NCI-H69 (cell line): Measurements from ENCODE around the gene MITF.

Experiments used
- DNase-seq: peaks from one replicate; lab custom pipeline; 2025; lab: John Stamatoyannopoulos, UW

Gene MITF

GRCh38 chr3:69739204-69740102 lies at the start of gene MITF:
Gene MITF (plus strand): TSS chr3:69739464. CDS start chr3:69739598, 134 bp downstream.
- peak; percentile 63 for DNase-seq

- DNase-seq, result peak; percentile 16
These were observed 47.4 kb upstream of the MITF start for GRCh38 chr3:69691860-69692259.

DNA sequence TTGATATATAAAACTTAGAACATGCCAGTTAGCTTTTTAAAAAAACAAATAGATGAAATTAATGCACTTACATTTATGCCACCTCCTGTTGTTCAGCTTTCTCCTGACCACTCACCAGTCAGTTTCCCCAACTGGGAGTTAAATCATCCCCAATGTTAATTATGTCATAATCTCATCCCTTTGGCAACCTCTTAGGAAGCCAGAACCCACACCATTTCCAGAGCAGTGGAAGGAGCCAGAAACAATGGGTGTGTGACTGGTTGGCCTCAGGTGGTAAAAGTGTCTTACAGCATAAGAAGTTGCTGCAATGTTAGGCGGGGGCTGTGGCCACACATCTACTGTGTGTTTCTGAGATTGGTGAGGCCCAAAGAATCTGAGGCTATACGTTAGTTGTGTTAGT lies 46.5 kb upstream of the MITF start:
- no peak for DNase-seq

DNA sequence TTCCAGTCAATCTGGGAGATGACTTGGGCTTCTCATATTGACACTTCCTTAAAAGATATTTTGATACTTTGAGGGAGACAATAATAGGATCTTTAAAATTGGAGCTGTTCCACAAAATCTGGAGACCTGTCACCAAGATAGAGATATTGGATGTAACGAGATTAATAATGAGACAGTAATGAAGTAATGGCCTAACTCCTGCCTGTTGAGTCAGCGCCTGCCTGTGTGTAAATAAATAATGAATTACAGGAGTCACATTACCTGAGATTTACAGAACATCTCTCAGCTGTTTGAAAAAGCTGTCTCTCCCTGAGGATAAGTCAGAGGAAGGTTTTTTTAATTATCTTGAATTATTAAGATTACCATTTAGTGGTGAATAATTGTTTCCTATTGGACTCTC lies 43.8 kb upstream of the MITF start:
- DNase-seq, result no peak

- DNase-seq, result no peak
These were observed 43.3 kb upstream of the MITF start for GRCh38 chr3:69695933-69696332.

- DNase-seq, result no peak
These were observed 42.9 kb upstream of the MITF start for GRCh38 chr3:69696367-69696766.

DNA sequence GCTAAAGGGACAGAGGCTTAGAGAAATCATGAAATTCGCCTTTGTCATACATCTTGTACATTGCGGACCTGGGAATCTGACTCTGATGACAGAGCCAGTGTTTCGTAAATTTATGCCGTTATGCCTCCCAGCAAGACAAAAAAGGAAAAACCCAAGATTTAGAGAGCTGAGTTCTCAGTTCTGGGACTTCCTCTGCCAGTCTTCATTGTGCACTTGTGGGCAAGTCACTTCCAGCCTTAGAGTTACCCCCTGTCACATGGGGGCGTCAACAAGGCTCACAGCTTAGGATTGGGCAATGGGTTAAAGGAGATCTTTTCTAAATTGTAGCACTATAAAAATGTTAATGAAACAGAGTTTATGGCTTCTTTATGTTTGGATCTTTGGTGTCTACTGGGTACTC lies 41.9 kb upstream of the MITF start:
- DNase-seq, result no peak

DNA sequence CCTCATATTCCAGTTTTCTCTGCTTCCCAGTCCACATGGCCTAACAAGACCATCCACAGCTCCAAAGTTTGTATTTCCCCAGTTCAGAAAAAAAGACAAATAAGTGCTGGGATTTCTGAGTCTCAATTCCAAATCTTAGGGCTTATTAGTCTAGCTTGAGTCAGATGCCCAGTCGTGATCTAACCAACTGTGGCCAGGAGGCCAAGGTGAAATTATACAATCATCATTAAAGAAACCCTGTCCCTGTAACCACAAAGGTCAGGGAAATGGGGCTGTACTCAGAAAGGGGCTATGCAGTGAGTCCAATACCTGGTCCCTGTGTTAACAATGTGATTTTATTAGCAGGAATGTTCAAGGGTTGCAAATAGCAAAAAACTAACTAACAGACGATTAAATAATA lies 40.5 kb upstream of the MITF start:
- no peak for DNase-seq

DNA sequence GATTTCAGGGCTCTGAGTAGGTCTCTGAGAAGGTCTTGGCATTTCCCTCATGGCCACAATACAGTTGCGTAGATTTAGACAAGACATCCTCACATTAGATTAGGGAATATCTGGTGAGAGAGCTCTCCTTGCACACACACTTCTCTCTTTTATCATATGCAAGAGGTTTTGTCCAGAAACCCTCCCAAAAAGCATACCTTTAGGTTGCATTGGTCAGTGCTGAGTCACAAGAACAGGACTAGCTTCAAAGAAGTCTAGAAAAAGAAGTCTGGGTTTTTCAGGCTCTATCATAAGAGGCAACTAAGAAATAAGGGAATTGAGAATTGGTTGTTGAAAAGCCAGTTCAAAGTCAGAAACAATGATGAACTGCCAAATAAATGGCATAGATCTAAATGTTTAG lies 40.1 kb upstream of the MITF start:
- DNase-seq, result no peak

GRCh38 chr3:69700949-69701348 lies 38.3 kb upstream of the MITF start:
- no peak for DNase-seq

DNA sequence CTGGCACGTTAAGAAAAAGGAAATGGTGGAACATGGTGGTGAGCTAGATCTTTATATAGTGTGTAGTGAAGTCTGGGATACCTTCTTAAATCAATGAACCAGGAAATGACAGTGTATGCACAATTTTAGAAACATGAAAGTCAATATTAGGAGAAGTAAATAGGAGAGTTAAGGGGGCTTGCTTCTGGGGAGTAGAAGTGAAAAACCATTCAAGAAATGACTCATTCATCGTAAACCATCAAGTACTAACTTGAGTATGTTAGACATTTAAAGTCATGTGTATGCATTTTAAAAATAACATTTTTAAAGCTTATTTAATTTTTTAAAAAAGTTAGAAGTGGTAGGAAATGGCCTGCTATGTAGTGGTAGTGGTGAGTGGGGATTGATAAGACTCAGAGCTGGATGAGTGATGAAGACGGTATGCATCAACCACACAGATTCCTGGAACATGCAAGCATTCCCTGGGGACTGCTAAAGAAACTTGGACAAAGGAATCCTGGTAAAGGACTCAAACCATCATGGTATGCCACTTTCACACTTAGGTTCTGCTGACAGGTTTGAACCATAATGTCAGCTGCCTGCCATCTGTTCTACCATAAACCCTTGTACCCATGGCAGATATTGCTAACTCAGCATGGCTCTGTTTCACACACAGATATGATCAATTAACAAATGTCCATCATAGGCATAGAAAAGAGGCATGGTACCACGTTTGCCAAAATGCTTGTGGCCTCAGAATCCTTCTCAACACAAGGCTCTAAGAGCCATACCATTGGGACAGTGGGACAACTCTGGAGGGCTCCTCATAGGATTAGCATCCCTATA lies 28.9 kb upstream of the MITF start:
- no peak for DNase-seq

DNA sequence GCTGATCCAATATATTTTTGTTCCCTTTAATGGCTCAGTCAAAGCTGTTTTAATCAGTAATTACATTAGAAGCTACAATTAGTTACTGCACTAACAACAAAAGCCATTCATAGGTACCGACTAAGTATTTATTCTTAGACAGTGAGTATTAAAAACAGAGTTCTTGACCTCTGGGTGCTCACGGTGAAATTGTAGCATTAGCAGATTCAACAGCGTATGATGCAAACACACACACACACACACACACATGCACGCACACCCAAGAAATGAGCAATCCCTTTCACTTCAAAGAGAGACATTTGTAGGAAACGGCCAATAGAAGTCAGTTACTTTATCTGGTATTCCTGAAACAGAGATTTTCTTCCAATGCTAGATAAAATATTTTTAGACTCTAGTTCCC lies 27.0 kb upstream of the MITF start:
- DNase-seq, result no peak

- DNase-seq, result no peak
These were observed 26.3 kb upstream of the MITF start for GRCh38 chr3:69712933-69713332.

GRCh38 chr3:69715204-69715603 lies 24.1 kb upstream of the MITF start:
- no peak for DNase-seq

GRCh38 chr3:69716119-69716518 lies 23.1 kb upstream of the MITF start:
- DNase-seq, result no peak

DNA sequence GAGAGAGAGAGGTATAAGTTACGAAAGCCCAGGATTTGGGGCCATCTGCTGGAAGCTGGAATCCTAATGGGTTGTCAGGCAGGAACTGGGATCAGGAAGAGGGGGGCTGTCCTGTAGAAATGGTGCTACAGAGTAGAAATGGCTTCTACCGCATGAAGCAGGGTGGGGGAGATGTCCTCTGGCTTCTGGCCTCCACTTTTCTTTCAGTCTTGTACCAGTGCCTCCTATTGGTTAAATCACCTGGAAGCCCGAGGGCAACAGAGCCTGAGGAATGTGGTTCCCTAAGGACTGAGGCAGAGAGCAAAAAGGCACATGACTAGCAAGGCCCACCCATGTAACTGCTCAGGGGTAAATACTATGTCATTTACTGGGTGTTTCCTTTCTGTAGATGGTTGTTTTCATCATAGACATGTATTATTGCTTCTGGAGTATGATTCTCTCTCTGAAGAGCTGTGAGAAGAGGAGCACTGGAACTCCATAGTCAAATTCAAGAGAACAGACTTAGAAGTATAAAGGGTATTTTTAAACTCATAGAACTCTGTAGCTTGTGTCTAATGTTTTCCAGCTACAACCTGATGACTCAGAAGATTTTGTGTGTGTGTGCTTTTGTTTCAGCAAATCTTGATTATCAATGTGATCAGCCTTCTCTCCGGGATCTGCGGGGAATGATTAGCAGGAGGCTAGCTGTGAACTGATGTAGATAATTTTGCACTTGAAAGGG lies 20.2 kb upstream of the MITF start:
- DNase-seq, result no peak

DNA sequence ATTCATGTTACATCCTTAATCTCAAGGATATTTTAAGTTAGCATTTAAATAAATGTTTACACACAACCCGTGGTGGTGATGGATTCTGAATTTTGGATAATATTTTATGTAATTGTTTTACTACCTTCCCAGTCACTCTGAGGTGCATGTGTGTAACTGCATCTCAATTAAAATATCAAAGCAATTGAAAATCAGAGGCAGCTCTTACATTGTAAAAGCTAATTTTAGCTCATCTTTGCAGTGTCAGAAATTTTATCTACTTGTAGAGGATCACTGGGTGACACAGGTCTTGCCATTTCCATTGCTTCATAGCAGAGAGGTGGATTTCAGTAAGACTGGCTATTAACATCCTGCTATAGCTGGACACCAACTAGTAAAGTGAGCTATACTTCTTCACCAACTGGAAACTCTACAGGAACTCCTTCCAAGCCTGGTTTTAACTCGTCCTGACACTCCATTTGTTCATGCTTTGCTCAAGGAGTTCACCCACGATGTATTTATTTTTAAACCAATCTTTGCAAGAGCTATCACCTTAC lies 19.6 kb upstream of the MITF start:
- DNase-seq, result no peak

DNA sequence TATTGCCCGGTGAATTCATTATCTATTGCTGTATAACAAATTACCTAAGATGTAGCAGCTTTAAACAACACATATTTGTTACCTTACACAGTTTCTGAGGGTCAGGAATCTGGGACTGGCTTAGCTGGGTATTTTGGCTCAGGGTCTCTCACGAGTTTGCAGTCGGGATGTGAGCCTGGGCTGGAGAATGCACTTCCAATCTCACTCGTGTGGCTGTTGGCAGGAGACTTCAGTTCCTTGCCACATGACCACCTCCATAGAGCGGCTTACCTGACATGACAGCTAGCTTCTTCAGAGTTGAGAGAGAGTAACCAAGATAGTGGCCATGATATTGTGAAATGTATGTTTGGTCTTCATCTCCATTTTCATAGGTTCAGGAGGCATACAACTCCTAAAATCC lies 18.4 kb upstream of the MITF start:
- DNase-seq, result no peak

- DNase-seq, result no peak
These were observed 15.9 kb upstream of the MITF start for GRCh38 chr3:69723389-69723788.

DNA sequence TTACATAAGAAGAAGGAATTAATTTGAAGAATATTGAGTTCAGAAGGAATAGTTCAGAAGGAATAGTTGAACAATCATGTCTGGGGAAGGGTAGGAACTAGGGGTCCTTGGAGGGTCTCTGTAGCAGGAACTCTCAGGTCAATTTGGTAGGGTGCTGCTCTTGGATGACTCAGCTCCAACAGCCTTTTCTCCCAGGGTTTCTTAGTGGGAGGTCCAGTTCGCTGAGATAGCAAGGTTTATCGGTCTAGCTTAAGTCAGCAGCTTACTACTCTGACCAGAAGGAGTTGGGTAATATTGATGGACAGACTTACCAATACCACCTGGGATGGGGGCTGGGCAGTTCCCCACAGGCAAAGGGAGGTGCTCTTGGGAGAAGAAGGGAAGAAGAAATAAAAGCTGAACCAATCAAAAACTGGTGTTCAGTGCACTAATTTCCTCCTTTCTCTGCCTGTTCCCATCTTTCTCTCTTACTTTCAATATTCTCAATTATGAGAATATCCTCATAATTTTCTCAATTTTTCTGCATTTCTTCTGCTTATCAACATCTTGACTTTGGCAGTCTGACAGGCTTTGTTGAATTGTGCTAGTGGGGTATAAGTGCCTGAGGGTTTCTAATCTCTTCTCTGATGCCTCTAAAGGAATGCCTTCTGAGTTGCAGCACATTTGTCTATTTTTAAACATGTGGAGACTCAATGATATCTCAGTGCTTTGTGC lies 14.4 kb upstream of the MITF start:
- DNase-seq, result no peak

- DNase-seq, result no peak
These were observed 13.2 kb upstream of the MITF start for GRCh38 chr3:69725994-69726571.
